ENCODE results near the gene SMURF1.

GRCh38 chr7:99112979-99113378, 30.9 kb downstream of the SMURF1 start:
- TF ChIP-seq CTCF (conservative IDR thresholded peaks at IDR 0.05 in 1 of 2, IDR thresholded peaks at IDR 0.05 in 1 of 2; ENCODE audit: low read depth in 1 of 2, low read length in 2 of 2) = no peak
- no peak for TF ChIP-seq EZH2 (IDR thresholded peaks at IDR 0.05; ENCODE audit: low read length, missing control alignments)
